NCI-H510A (cell line): ENCODE results near the gene IGFN1.
A peak's percentile ranks its signal among the peaks of the same experiment; 100 is the strongest.
"Not testable (repeated sequence)": the region's sequence is repeated elsewhere in the genome, so short reads cannot be mapped to it uniquely, and the experiment has no call there.

Experiments used
- DNase-seq: peaks from one replicate; lab custom pipeline; 2025; lab: John Stamatoyannopoulos, UW

IGFN1 gene

DNA sequence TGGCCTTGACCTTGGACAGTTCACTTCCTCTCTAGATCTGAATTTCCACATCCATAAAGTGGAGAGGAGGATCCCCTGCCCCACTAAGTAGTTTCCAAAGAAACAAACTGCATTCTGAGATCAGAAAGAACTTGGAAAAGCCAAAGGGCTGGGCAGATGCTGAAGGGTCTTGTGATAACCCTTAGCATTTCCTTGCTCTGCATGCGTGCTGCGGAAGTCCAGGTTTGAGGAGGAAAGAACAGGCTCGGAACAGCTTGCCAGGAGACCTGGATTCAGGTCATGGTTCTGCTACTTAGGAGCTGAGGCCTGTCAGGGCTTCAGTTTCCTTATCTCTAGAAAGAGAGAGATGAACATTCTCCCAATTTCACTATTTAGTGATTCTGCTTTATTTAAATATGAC lies 27.2 kb downstream of the IGFN1 start:
- DNase-seq: no peak

DNA sequence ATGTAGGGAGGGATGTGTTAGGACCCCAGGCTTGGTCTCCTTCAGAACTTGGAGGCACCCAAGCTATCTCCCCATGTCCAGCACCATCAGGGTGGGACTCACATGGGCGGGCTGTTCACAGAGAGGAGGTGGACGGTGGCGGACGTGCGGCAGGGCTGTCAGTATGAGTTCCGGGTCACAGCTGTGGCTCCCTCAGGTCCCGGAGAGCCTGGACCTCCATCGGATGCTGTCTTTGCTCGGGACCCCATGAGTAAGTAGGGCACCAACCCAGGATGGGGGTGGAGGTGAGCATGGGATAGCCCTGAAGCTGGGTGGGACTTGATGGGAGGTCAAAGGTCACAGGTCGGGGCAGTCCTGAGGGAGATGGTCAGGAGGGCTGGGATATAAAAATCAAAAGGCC lies 27.8 kb downstream of the IGFN1 start:
- no peak for DNase-seq

DNA sequence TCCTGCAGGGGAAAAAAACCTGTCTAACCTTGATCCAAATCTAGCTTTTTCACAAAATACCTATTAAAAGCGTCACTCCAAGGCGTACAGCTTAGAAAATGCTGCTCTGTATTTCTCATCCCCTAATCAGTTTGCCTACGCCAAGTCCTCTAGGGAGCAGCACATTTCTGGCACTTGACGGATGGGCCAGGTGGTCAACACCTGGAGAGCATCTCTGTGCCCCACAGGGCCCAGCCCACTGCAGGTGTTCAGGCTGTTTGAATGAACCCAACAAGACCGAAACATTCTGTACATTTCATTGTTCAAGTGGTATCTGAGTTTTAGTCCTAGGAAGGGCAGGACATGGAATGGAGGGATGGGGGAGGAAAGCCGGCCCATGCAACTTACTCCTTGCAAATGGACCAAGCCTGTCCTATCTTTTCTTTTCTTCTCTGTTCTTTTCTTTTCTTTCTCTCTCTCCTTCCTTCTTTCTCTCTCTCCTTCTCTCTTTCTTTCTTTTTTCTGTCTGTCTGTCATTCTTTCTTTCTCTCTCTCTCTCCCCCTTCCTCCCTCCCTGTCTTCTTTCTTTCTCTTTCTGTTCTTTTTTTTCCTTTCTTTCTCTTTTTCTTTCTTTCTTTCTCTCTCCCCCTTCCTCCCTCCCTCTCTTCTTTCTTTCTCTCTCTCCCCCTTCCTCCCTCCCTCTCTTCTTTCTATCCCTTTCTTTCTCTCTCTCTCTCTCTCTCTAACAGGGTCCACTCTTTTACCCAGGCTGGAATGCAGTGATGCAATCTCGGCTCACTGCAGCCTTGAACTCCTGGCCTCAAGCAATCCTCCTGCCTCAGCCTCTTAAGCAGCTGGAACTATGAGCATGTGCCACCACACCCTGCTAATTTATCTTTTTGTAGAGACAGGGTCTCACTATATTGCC lies 29.1 kb downstream of the IGFN1 start:
- no peak for DNase-seq

DNA sequence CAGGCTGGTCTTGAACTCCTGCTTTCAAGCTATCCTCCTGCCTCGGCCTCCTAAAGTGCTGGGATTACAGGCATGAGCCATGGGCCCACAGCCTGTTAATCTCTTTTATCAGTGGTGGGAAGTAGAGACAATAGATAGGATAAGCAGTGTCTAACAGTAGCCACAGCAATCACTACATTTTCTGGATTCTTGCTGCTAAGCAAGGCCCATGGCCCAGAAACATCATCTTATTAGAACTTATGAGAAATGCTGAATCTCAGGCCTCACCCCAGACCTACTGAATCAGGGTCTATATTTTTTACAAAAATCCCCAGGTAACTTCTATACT lies 29.7 kb downstream of the IGFN1 start:
- no peak for DNase-seq

DNA sequence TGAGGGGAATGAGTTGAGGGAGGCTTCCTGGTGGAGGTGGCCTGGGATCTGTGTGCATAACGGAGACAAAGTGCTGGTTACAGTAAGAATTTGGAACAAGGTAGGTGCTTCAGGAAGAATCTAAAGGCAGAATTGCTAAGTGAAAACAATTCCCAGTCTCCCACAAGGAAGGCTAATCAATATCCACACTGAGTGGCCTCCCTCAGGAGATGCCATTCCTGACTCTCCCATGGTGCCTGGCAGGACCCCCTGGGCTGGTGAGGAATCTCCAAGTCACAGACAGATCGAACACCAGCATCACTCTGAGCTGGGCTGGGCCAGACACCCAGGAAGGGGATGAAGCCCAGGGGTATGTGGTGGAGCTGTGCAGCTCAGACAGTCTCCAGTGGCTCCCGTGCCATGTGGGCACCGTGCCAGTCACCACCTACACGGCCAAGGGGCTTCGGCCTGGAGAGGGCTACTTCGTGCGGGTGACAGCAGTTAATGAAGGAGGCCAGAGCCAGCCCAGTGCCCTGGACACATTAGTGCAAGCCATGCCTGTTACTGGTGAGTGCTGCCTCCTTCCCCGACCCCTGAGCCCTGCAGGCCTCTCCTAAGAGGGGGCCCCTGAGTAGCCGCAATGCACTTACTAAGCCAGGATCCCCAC lies 30.7 kb downstream of the IGFN1 start:
- no peak for DNase-seq

DNA sequence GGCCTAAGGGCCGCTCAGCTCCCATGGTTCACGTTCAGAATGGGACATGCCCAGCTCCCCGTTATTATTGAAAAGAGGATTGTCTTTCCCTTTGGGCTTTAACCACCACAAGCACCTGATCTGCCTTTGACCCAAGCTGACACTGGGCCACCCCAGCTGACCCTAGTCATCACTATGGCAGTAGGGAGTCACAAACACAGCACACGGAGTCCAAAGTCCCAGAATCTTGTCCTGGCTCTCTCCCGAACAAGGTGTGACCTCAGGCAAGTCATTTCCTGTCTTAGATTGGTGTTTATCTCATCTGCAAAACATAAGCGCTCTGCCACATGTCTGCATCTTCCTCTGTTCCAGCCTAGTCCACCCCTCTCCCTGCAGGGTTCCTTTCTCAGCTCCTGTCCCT lies 31.5 kb downstream of the IGFN1 start:
- no peak for DNase-seq

DNA sequence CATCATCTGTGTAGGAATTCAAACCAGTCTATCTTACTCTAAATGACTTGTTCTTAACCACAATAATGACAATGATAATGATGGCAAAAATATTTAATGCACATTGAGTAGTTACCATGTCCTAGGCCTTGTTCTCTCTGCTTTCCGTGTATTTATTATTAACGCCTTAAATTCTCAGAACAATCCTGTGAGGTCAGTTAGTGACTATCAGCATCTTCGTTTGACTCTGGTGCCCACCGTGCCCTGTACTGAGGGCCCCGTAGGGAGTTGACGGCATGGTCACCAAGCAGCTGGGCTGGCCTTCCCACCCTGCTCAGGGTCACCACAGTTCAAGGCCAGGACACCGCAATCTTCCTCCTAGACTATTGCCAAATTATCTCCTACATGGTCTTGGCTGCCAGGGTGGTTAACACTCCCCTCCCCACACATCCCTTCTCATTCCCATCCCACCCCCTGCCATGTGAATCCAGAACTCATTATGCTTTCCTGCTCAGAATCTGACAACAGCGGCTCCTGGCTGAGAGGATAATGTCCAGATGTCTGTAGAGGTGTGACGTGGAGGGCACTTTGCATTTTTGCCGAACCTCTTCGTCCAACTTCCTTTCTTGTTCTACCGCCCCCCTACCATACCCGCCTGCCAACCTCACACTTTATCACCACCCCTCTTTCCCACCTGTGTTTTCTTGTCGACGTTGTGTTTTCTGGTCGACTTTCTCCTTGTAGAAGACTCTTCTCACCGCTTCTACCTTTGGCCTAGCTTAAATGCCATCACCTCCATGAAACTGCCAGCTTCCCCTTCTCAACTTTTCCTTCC lies 33.4 kb downstream of the IGFN1 start:
- DNase-seq: no peak

DNA sequence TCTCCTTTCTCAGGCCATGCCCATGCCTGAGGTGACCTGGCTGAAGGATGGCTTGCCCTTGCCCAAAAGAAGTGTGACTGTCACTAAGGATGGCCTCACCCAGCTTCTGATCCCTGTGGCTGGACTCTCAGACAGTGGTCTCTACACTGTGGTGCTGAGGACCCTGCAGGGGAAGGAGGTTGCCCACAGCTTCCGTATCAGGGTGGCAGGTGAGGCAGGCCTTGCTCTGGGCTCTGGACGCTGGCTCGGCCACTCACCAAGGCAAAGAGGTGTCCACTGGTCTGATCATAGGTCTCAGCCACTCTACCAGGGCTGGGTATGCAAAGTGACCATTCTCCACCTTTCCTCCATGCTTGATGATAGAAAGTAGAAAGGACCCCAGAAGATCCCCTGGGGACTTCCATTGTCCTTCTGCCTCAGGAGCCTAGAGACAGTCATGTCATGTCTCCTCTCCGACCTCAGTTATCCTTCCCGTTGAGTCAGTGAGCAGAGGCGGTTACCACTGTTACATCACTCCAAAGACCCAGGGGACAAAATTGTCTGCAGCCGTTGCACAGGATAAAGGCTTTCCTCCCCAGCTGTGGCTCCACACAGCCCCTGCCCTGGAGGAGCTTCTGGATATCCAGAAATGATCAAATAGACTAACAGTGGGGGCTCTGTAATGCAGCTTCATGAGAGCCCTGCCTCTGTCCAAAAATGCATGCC lies 34.2 kb downstream of the IGFN1 start:
- no peak for DNase-seq

DNA sequence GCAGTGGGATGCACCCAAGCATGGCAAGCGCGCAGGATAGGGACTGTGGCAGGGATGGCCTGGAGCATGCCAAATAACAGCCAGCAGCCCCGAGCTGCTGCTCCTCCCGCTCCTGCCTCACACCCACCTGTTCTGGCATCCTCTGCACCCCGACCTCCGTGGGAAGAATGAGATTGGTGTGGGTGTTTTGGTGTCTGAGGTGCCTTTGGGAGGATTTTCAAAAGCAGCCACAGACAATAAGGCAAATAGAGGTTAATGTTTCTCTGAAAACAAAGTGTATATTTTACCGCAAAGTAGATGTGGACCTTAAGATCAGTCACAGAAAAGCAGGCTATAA lies 35.5 kb downstream of the IGFN1 start:
- no peak for DNase-seq

DNA sequence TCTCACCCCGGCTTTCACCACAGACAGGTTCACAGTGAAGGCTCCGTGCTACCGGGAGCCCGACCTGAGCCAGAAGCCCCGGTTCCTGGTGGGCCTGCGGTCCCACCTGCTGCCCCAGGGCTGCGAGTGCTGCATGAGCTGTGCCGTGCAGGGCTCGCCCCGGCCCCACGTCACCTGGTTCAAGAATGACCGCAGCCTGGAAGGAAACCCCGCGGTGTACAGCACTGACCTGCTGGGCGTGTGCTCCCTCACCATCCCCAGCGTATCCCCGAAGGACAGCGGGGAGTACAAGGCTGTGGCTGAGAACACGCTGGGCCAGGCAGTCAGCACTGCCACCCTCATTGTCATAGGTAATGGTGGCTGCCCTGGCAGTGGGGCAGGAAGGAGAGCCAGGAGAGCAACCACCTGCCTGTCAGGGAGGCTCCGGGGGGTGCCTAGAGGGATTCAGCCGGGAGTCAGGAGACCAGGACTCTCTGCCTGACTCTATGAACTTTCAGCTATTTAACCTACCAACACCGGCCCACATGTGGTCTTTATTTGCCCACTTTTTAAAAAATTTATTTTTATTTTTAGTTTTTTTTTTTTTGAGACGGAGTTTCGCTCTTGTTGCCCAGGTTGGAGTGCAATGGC lies 36.4 kb downstream of the IGFN1 start:
- DNase-seq: no peak

DNA sequence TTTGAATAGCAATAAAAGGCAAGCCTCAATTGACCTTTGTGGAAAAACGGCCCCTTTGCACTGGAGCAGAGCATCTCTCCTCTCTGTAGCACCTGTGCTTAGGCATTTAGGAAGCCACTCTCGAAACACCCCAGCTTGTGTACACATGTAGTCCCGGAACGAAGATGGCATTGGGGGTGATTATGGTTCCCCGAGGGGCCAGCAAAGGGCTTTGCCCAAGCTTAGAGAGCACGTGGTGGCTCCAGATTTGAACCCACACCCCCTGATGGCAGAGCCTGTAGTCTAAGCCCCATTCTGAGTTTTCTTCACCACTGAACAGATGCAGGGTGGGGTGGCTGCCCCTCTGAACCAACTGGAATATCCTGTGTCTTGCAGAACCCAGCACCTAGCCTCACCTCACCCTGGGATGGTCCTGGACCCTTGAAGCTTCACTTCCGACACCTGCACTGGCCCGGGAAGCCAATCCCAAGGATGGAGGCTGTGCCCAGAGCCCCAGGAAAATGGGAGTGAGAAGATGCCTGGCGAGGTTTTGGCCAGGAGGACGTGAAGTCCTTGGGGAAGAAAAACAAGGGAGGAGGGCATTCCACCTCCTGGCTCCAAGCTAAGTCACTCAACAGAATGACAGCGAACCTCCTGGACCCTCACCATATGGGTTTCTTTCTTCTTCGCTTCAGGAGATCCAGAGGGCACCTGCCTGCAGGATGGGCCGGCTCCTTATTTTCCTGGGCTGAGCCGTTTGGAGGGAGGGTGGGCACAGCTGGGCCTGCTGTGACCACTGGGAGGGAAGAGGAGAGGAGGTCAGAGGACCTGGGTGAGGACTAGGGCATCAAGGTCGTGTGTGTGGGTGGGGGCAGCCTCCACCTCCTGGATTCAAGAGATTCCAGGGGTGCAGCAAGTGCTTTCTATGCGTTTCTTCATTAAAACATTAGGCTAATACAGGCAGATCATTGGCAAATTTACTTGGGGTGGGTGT lies 37.7 kb downstream of the IGFN1 start:
- DNase-seq: no peak

DNA sequence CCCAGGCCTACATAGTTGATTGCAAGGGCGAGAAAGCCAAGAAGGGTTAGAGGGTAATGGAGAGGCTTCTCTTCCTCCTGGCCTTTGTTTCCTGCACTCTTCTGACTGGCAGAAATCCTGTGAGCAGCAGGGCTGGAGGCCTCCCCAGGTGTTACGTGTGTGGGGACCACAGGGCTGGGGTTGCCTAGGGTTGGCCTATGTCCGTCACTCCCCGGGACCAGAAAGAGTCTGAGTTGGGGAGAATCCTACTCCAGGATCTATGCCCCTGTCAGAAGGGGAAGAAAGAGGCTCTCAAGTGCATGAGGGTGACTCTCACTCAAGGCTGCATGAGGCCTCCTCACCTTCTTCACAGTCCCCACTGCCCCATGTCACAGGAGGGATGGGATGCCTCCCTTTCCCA lies 38.5 kb downstream of the IGFN1 start:
- DNase-seq: no peak

DNA sequence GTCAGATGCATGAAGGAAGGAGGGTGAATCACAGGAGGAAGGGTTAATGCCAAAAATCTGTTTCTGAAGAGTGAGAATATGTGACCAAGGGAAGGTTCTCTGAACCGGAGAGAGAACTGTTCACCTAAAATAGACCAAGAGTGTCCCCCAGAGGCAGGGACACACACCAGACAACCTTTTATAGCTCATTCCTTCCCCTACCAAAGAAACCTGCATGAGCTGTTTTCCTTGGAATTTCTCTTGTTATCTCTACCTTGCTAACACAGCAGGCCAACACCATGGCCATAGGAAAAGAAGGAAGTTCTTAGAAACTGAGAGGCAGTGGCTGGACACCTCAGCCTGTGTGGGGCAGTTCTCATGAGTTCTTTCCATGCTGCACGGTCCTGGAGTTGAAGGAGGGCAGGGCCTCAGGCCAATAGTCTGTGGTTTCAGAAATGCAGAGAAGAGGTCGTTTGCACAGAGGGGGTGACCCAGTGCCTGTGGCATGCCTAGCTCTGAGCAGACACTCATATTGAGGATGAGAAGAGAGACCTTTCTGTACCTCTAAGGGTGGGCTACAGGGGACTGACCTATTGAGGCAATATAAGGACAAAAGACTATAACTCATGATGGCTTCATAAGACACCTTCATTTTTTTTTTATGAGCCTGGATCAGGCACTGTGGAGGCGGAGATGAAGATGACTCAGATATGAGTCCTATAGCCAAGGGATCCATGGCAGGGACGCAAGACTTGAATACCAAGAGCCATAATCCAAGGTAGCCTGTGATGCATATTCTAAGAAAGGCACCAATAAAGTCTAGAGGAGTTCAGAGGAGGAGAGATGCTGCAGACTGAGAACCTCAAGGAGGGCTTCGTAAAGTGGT lies 39.4 kb downstream of the IGFN1 start:
- DNase-seq: no peak

DNA sequence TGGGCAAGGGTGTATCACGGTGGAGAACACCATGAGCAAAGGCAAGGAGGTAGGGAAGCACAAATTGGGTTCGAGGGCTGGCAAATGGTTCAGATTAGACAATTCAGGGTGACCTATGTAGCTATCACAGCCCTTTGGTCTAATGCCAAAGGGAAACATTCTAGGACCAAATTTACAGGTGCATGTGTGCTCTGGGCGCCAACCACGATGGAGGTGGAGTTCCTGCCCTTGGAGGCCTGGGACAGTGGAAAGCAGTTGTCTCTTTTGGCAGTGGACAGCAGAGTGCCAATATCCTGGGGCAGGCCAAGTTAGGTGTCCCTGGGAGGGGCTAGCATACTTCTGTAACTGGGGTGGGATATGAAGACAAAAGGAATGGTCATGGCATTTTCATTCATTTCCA lies 40.1 kb downstream of the IGFN1 start:
- no peak for DNase-seq

DNA sequence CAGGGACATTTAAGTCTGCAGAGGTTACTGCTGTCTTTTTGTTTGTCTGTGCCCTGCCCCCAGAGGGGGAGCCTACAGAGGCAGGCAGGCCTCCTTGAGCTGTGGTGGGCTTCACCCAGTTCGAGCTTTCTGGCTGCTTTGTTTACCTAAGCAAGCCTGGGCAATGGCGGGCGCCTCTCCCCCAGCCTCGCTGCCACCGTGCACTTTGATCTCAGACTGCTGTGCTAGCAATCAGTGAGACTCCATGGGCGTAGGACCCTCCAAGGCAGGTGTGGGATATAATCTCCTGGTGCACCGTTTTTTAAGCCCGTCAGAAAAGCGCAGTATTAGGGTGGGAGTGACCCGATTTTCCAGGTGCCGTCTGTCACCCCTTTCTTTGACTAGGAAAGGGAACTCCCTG lies 49.0 kb downstream of the IGFN1 start:
- DNase-seq: not testable (repeated sequence)

DNA sequence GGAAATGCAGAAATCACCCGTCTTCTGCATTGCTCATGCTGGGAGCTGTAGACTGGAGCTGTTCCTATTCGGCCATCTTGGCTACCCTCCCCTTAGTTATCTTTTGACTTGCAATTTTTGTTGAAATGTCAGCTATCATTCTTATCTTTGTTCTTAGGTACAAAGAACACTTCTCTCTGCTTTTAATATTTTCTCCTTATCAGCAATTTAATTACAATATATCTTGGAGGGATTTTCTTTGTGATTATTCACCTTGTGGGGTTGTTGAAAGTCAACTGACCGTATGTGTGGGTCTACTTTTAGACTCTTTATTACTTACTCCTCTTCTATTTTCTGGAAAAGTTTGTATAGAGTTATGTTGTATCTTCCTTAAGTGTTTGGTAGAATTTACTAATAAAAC lies 49.5 kb downstream of the IGFN1 start:
- DNase-seq: no peak

DNA sequence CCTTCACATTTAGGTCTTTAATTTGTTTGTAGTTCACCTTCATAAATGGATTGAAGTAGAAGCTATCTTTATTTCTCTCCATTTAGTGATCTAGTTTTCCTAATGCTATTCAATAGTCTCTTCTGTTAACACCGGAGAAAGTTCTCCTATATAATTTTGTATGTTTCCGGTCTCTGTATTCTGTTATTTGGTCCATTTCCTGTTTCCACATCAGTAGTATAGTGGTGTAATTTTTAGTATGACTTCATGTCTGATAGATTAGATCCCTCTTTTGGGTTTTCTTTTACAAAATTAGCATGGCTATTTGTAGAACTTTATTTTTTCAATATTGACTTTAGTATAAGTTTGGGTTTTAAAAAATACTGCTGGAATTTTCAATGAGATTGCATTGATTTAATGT lies 51.1 kb downstream of the IGFN1 start:
- DNase-seq: no peak

DNA sequence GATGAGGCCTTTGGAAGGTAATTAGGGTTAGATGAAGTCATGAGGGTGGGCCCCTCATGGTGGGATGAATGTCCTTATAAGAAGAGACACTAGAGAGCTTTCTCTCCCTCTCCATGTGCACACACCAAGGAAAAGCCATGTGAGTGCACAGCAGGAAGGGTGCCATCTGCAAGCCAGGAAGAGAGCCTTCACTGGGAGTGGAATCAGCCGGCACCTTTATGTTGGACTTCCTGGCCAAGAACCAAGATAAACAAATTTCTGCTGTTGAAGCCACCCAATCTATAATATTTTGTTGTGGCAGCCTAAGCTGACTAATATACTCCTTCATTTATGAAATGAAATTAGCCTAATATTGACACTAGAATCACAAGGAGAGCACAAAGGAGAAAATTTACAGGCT lies 54.5 kb downstream of the IGFN1 start:
- DNase-seq: peak; percentile 14

DNA sequence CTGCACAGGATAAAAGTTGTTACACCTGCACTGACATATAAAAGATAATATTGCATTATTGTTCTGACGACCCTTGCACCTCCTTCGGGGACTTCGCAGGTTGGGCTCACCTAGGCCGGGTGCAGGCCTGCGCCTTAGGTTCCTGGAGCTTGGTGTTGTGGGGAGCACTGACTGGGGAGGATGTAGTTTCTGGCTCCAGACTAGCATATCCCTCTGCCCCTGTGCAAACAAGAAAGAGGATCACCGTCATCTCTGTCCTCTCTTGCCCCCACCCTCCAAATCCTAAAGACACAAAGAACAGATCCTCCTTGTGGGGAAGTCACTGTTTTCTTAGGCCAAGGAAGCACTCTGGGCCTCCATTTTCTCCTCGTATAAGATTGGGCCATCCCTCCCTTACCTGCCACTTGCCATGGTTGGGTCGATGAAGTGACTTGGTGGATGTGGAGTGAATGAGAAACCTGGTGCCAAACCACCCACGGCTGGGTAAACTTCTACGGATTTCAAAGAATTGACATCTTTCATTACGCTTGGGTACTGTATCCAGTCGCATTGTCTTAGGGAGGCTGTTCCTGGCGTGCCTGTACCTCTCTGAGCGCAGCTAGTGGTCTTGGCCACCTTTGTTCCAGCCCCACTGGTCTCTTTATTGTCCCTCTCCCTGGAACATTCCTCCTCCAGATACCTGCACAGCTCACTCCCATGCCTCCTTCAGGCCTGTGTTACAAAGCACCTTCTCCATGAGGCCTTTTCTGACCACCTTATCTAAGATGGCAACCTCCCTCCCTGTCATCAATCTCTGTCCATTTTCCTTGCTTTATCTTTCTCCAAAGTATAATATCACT lies 58.3 kb downstream of the IGFN1 start:
- DNase-seq: no peak
